A673 (cell line): ENCODE data around the gene LRP1B.
"Not testable (repeated sequence)": the region's sequence is repeated elsewhere in the genome, so short reads cannot be mapped to it uniquely, and the experiment has no call there.

ENCODE experiments used
- EZH2 ChIP-seq: fragments of 200-600 bp; sonication (generic); IDR thresholded peaks from 2 replicates; pipeline ENCODE4 v1.6.1; 2017; ENCODE audit warnings: borderline replicate concordance, low read depth, mild to moderate bottlenecking, mixed read lengths, antibody characterized with exemption, low read length; ENCODE audit not compliant: poor library complexity, severe bottlenecking
- TF ChIP-seq, protein P1 (sequence below): fragments of 300-800, 200-600 bp; sonication (generic); conservative IDR thresholded peaks from 2 replicates; pipeline ENCODE4 v1.5.1; 2017; ENCODE audit warnings: low read depth, mild to moderate bottlenecking, antibody characterized with exemption, low read length, moderate library complexity, mixed read lengths

DNA sequence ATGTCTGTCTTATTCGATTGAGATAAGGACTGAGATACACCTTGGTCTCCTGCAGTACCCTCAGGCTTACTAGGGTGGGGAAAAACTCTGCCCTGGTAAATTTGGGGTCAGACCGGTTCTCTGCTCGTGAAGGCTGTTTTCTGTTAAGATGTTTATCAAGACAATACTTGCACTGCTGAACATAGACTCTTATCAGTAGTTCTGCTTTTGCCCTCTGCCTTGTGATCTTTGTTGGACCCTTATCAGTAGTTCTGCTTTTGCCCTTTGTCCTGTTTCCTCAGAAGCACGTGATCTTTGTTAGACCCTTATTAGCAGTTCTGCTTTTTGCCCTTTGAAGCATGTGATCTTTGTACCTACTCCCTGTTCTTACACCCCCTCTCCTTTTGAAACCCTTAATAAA is 1715.8 kb downstream of the LRP1B start:
- TF ChIP-seq, protein P1, sequence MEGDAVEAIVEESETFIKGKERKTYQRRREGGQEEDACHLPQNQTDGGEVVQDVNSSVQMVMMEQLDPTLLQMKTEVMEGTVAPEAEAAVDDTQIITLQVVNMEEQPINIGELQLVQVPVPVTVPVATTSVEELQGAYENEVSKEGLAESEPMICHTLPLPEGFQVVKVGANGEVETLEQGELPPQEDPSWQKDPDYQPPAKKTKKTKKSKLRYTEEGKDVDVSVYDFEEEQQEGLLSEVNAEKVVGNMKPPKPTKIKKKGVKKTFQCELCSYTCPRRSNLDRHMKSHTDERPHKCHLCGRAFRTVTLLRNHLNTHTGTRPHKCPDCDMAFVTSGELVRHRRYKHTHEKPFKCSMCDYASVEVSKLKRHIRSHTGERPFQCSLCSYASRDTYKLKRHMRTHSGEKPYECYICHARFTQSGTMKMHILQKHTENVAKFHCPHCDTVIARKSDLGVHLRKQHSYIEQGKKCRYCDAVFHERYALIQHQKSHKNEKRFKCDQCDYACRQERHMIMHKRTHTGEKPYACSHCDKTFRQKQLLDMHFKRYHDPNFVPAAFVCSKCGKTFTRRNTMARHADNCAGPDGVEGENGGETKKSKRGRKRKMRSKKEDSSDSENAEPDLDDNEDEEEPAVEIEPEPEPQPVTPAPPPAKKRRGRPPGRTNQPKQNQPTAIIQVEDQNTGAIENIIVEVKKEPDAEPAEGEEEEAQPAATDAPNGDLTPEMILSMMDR = not testable (repeated sequence)
- TF ChIP-seq EZH2 = not testable (repeated sequence)
